DOHH2 (cell line): ENCODE data around the gene CEP95.

Experiments
- H3F3A ChIP-seq: fragments of 200-600 bp; sonication (generic), shearing (Covaris generic); 2 replicates; pipeline ENCODE4 v1.6.0; 2016; ENCODE audit warnings: antibody characterized with exemption, mild to moderate bottlenecking; ENCODE audit not compliant: control insufficient read depth, insufficient read depth
- H3K27ac ChIP-seq: fragments of 200-600 bp; sonication (generic); 2 replicates; pipeline ENCODE4 v1.5.1; 2014; ENCODE audit warnings: low read depth, mild to moderate bottlenecking, low read length, moderate library complexity
- H3K27me3 ChIP-seq: fragments of 200-600 bp; sonication (generic); 2 replicates; pipeline ENCODE4 v1.6.1; 2014; ENCODE audit warnings: mild to moderate bottlenecking, low read length, mixed read lengths; ENCODE audit not compliant: control insufficient read depth
- H3K36me3 ChIP-seq: fragments of 200-600 bp; sonication (generic); 2 replicates; pipeline ENCODE4 v1.6.1; 2014; ENCODE audit warnings: mild to moderate bottlenecking, low read length, moderate library complexity, mixed read lengths; ENCODE audit not compliant: control insufficient read depth
- H3K4me1 ChIP-seq: fragments of 200-600 bp; sonication (generic); 2 replicates; pipeline ENCODE4 v1.6.1; 2014; ENCODE audit warnings: mild to moderate bottlenecking, low read length, mixed read lengths; ENCODE audit not compliant: control insufficient read depth
- H3K4me2 ChIP-seq: fragments of 200-600 bp; sonication (generic); 2 replicates; pipeline ENCODE4 v1.6.0; 2014; ENCODE audit warnings: mild to moderate bottlenecking, low read length, moderate library complexity
- H3K4me3 ChIP-seq: fragments of 200-600 bp; sonication (generic); 2 replicates; pipeline ENCODE4 v1.5.1; 2014; ENCODE audit warnings: mild to moderate bottlenecking, low read length, mixed read lengths
- H3K79me2 ChIP-seq: fragments of 200-600 bp; sonication (generic); 2 replicates; pipeline ENCODE4 v1.6.1; 2014; ENCODE audit warnings: mild to moderate bottlenecking, low read length, mixed read lengths; ENCODE audit not compliant: control insufficient read depth
- H3K9me2 ChIP-seq: fragments of 200-600 bp; sonication (generic); replicated peaks from 2 replicates; pipeline ENCODE4 v1.6.1; 2014; ENCODE audit warnings: mild to moderate bottlenecking, low read length, mixed read lengths; ENCODE audit not compliant: control insufficient read depth
- H3K9me3 ChIP-seq: fragments of 200-600 bp; sonication (generic); 2 replicates; pipeline ENCODE4 v1.6.1; 2014; ENCODE audit warnings: antibody characterized with exemption, low read length, mixed read lengths; ENCODE audit not compliant: control insufficient read depth, insufficient read depth
- H4K20me1 ChIP-seq: fragments of 200-600 bp; sonication (generic); 2 replicates; pipeline ENCODE4 v1.6.0; 2014; ENCODE audit warnings: low read depth, mild to moderate bottlenecking, antibody characterized with exemption, low read length, moderate library complexity; ENCODE audit not compliant: control insufficient read depth, insufficient read depth
- EZH2phosphoT487 ChIP-seq: fragments of 200-600 bp; sonication (generic); IDR thresholded peaks from 2 replicates; pipeline ENCODE4 v1.6.1; 2017; ENCODE audit warnings: borderline replicate concordance, mild to moderate bottlenecking, antibody characterized with exemption, low read length, moderate library complexity, mixed read lengths
- TF ChIP-seq, protein P1 (sequence below): fragments of 200-600 bp; sonication (generic); IDR thresholded peaks from one replicate; pipeline ENCODE4 v1.5.1; 2014; ENCODE audit warnings: antibody characterized with exemption, mild to moderate bottlenecking, low read depth, low read length; ENCODE audit not compliant: poor library complexity, severe bottlenecking

CEP95 gene

DNA sequence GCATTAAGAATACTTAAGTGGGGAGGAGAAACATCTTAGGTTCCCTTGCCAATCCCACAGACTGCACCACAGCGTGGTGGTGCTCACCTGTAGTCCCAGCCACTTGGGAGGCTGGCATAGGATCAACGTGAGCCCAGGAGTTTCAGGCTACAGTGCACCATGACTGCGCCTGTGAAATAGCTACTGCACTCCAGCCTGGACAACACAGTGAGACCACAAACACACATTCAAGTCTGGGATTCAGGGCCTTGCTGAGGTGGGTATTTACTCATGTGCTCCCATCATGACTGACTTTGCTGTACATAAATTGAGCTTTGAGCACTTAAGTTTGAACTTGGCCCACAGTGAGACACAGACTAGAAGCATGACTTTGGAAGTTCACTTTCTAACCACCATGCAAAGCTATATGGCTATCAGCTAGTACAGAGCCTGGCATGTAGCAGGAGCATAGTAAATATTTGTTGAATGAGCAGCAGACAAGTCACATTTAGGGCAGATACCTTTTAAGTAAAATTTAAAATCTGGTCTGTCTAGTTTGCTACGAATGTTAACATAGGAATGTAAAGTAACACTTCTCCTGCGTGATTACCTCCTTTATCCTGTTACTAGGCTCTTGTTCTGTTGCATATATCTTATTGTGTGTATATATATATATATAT lies 33.5 kb downstream of the CEP95 start:
- Histone ChIP-seq H4K20me1 (no peaks in the 10 kb centered on the region), H3K4me1 (no peaks in the 10 kb centered on the region), H3K79me2 (no peaks in the 10 kb centered on the region), H3K36me3 (peaks cover 55% of the 10 kb centered on the region), H3K9me2 (no peaks in the 10 kb centered on the region), H3K27ac (no peak overlapping the region), H3K9me3 (no peaks in the 10 kb centered on the region), H3F3A (peaks cover 20% of the 10 kb centered on the region), H3K4me2 (no peak overlapping the region), H3K27me3 (no peaks in the 10 kb centered on the region), H3K4me3 (no peak overlapping the region)
- no peak for TF ChIP-seq EZH2phosphoT487
- TF ChIP-seq, protein P1, sequence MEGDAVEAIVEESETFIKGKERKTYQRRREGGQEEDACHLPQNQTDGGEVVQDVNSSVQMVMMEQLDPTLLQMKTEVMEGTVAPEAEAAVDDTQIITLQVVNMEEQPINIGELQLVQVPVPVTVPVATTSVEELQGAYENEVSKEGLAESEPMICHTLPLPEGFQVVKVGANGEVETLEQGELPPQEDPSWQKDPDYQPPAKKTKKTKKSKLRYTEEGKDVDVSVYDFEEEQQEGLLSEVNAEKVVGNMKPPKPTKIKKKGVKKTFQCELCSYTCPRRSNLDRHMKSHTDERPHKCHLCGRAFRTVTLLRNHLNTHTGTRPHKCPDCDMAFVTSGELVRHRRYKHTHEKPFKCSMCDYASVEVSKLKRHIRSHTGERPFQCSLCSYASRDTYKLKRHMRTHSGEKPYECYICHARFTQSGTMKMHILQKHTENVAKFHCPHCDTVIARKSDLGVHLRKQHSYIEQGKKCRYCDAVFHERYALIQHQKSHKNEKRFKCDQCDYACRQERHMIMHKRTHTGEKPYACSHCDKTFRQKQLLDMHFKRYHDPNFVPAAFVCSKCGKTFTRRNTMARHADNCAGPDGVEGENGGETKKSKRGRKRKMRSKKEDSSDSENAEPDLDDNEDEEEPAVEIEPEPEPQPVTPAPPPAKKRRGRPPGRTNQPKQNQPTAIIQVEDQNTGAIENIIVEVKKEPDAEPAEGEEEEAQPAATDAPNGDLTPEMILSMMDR, result no peak

DNA sequence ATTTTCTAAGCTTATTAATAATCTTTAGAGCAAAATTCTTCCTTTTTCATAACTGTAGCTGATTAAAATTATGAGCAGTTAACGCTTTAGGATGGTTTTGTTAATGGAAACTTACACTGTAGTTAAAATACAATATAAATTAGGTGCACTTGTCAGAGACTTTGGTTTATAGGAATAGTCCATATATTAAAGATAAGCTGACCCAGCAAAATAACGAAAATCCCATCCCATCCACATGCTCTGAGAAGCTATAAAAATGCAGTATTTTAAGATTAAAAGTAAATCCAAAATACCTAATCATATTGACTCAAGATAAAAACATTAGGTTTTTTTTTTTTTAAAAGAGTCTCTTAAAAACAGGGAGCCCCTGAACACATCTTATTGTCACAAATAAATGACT lies 38.0 kb downstream of the CEP95 start:
- Histone ChIP-seq H3K9me2 (no peaks in the 10 kb centered on the region), H3K27me3 (no peaks in the 10 kb centered on the region), H3K4me3 (no peak overlapping the region), H3K27ac (no peak overlapping the region), H3K4me1 (no peaks in the 10 kb centered on the region), H3F3A (peaks cover 11% of the 10 kb centered on the region), H4K20me1 (no peaks in the 10 kb centered on the region), H3K4me2 (no peak overlapping the region), H3K79me2 (no peaks in the 10 kb centered on the region), H3K9me3 (no peaks in the 10 kb centered on the region), H3K36me3 (peaks cover 27% of the 10 kb centered on the region)
- TF ChIP-seq, protein P1, result no peak
- TF ChIP-seq EZH2phosphoT487, result no peak

DNA sequence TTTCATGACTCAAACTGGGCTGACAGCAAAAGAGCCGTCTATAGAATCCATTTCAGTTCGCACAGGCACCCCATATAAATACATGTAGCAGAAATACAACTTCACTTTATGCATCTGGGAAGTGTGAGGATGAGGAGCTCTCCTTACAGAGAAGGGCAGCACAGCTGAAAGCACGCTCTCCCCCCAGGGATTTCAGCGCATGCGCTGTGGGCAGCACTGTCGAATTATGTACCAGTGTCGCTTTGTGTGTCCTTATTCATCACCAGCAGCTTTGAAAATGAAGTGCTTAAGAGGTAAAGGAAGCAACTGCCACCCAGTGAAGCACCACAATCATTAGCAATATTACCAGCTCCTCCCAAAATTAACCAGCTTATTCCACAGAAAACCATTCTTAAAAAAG lies 39.9 kb downstream of the CEP95 start:
- H4K20me1 ChIP-seq, result no peaks in the 10 kb centered on the region
- no peaks in the 10 kb centered on the region for H3K9me3 ChIP-seq
- peaks cover 26% of the 10 kb centered on the region for H3K36me3 ChIP-seq
- H3K27ac ChIP-seq, result no peak overlapping the region
- H3K4me3 ChIP-seq, result no peak overlapping the region
- H3K4me1 ChIP-seq, result no peaks in the 10 kb centered on the region
- TF ChIP-seq EZH2phosphoT487, result no peak
- TF ChIP-seq, protein P1, result no peak
- no peaks in the 10 kb centered on the region for H3K79me2 ChIP-seq
- no peaks in the 10 kb centered on the region for H3K9me2 ChIP-seq
- no peaks in the 10 kb centered on the region for H3K27me3 ChIP-seq
- peaks cover 8% of the 10 kb centered on the region for H3F3A ChIP-seq
- no peak overlapping the region for H3K4me2 ChIP-seq
